ENCODE data around the gene SYCP2.

- TF ChIP-seq, protein P1, sequence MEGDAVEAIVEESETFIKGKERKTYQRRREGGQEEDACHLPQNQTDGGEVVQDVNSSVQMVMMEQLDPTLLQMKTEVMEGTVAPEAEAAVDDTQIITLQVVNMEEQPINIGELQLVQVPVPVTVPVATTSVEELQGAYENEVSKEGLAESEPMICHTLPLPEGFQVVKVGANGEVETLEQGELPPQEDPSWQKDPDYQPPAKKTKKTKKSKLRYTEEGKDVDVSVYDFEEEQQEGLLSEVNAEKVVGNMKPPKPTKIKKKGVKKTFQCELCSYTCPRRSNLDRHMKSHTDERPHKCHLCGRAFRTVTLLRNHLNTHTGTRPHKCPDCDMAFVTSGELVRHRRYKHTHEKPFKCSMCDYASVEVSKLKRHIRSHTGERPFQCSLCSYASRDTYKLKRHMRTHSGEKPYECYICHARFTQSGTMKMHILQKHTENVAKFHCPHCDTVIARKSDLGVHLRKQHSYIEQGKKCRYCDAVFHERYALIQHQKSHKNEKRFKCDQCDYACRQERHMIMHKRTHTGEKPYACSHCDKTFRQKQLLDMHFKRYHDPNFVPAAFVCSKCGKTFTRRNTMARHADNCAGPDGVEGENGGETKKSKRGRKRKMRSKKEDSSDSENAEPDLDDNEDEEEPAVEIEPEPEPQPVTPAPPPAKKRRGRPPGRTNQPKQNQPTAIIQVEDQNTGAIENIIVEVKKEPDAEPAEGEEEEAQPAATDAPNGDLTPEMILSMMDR (conservative IDR thresholded peaks at IDR 0.05 in 1 of 2, IDR thresholded peaks at IDR 0.05 in 1 of 2; ENCODE audit: extremely low read depth in 1 of 2, insufficient read depth in 1 of 2, low read depth in 1 of 2, low read length in 2 of 2) = no peak
- no peak for TF ChIP-seq EZH2 (IDR thresholded peaks at IDR 0.05; ENCODE audit: borderline replicate concordance, low read length)
Observed at GRCh38 chr20:59936409-59936808, 3.0 kb upstream of the SYCP2 start.

All from mammary epithelial cell (primary cell).